Type B pancreatic cell (in vitro differentiated cells): ENCODE results near the gene FBN1. TPM values are rescaled to one million over a fixed set of nuclear protein-coding genes. Genes with fewer than 3 reads are reported as not detected.

Experiments used
- DNase-seq: peaks from one replicate; pipeline ENCODE4 v3.0.0; 2021; ENCODE audit warnings: mixed read lengths; ENCODE audit not compliant: unreplicated experiment; ENCODE audit errors: extremely low spot score
- H3K27ac Mint-ChIP-seq: 2 replicates; pipeline ENCODE4 v1.8.0; 2021; ENCODE audit warnings: mild to moderate bottlenecking, mixed read lengths
- H3K27me3 Mint-ChIP-seq: 2 replicates; pipeline ENCODE4 v1.8.0; 2021; ENCODE audit warnings: mixed read lengths
- H3K36me3 Mint-ChIP-seq: 2 replicates; pipeline ENCODE4 v1.8.0; 2021; ENCODE audit warnings: mixed read lengths
- H3K4me1 Mint-ChIP-seq: one replicate; pipeline ENCODE4 v1.8.0; 2021; ENCODE audit warnings: mixed read lengths; ENCODE audit not compliant: unreplicated experiment
- H3K4me3 Mint-ChIP-seq: 2 replicates; pipeline ENCODE4 v1.8.0; 2021; ENCODE audit warnings: mild to moderate bottlenecking, mixed read lengths
- H3K9me3 Mint-ChIP-seq: 2 replicates; pipeline ENCODE4 v1.8.0; 2021; ENCODE audit warnings: mixed read lengths
- CTCF ChIP-seq: fragments of 200-600 bp; sonication (generic); conservative IDR thresholded peaks from 2 replicates; pipeline ENCODE4 v1.5.0; 2021; ENCODE audit warnings: antibody characterized with exemption, mild to moderate bottlenecking
- total RNA-seq: library from RNA; stranded (reverse); gene quantifications from 2 replicates; pipeline ENCODE4 v1.2.1, GENCODE V29; 2021; ENCODE audit warnings: low replicate concordance

The FBN1 gene
- total RNA-seq, 1 donor from 2014 or later = 58.4 TPM

- H3K27ac Mint-ChIP-seq = no peak overlapping the region
- H3K36me3 Mint-ChIP-seq = no peaks in the 10 kb centered on the region
Observed at GRCh38 chr15:48577469-48577868, 68.0 kb downstream of the FBN1 start.

GRCh38 chr15:48574187-48574586, 71.3 kb downstream of the FBN1 start:
- no peak for DNase-seq
- no peak for TF ChIP-seq CTCF
- no peaks in the 10 kb centered on the region for H3K27me3 Mint-ChIP-seq
- peaks cover under 1% of the 10 kb centered on the region for H3K9me3 Mint-ChIP-seq
- H3K4me1 Mint-ChIP-seq = no peaks in the 10 kb centered on the region
- H3K36me3 Mint-ChIP-seq = no peaks in the 10 kb centered on the region
- H3K4me3 Mint-ChIP-seq = no peak overlapping the region
- no peak overlapping the region for H3K27ac Mint-ChIP-seq

More at GRCh38 chr15:48577469-48577868, 68.0 kb downstream of the FBN1 start:
- no peak for DNase-seq
- Mint-ChIP-seq H3K27me3 (no peaks in the 10 kb centered on the region), H3K9me3 (no peaks in the 10 kb centered on the region), H3K4me3 (no peak overlapping the region), H3K4me1 (peaks cover 7% of the 10 kb centered on the region)
- no peak for TF ChIP-seq CTCF

- TF ChIP-seq CTCF = no peak
- Mint-ChIP-seq H3K4me1 (no peaks in the 10 kb centered on the region), H3K27me3 (no peaks in the 10 kb centered on the region), H3K36me3 (no peaks in the 10 kb centered on the region), H3K9me3 (peaks cover 5% of the 10 kb centered on the region), H3K4me3 (no peak overlapping the region), H3K27ac (no peak overlapping the region)
- DNase-seq = no peak
Observed at GRCh38 chr15:48573780-48574179, 71.7 kb downstream of the FBN1 start.

GRCh38 chr15:48572823-48573222, 72.7 kb downstream of the FBN1 start:
- no peak for DNase-seq
- Mint-ChIP-seq H3K4me3 (no peak overlapping the region), H3K4me1 (no peaks in the 10 kb centered on the region), H3K36me3 (no peaks in the 10 kb centered on the region), H3K27ac (no peak overlapping the region), H3K27me3 (no peaks in the 10 kb centered on the region), H3K9me3 (peaks cover 10% of the 10 kb centered on the region)
- TF ChIP-seq CTCF = no peak

- Mint-ChIP-seq H3K36me3 (no peaks in the 10 kb centered on the region), H3K9me3 (peaks cover 10% of the 10 kb centered on the region), H3K4me1 (peaks cover under 1% of the 10 kb centered on the region)
Observed at GRCh38 chr15:48571510-48571909, 74.0 kb downstream of the FBN1 start.

More at GRCh38 chr15:48571510-48571909, 74.0 kb downstream of the FBN1 start:
- no peak for TF ChIP-seq CTCF
- no peak for DNase-seq
- Mint-ChIP-seq H3K27ac (no peak overlapping the region), H3K27me3 (no peaks in the 10 kb centered on the region), H3K4me3 (no peak overlapping the region)
